Parathyroid adenoma (tissue), 2 donors: ENCODE measurements around the gene KCP.

Source experiments
- H2AFZ ChIP-seq: fragments of 300-600 bp; sonication (generic); one replicate; pipeline ENCODE4 v1.7.0; 2017; ENCODE audit warnings: antibody characterized with exemption, mild to moderate bottlenecking
- H3K27ac ChIP-seq: fragments of 300-600 bp; sonication (generic); one replicate; pipeline ENCODE4 v1.7.0; 2017
- H3K27me3 ChIP-seq: fragments of 300-600 bp; sonication (generic); one replicate; pipeline ENCODE4 v1.7.0; 2017; ENCODE audit warnings: low read length; ENCODE audit not compliant: control insufficient read depth, insufficient read depth
- H3K36me3 ChIP-seq: fragments of 300-600 bp; sonication (generic); one replicate; pipeline ENCODE4 v1.7.0; 2017; ENCODE audit warnings: low read length; ENCODE audit not compliant: control insufficient read depth, insufficient read depth
- H3K4me1 ChIP-seq: fragments of 300-600 bp; sonication (generic); one replicate; pipeline ENCODE4 v1.7.0; 2017; ENCODE audit warnings: control low read depth
- H3K4me2 ChIP-seq: fragments of 300-600 bp; sonication (generic); one replicate; pipeline ENCODE4 v1.7.0; 2017; ENCODE audit warnings: low read length
- H3K4me3 ChIP-seq: fragments of 300-600 bp; sonication (generic); one replicate; pipeline ENCODE4 v1.7.0; 2017; ENCODE audit warnings: low read depth, low read length
- H3K79me2 ChIP-seq: fragments of 300-600 bp; sonication (generic); one replicate; pipeline ENCODE4 v1.7.0; 2017; ENCODE audit warnings: control low read depth
- H3K9ac ChIP-seq: fragments of 300-600 bp; sonication (generic); one replicate; pipeline ENCODE4 v1.7.0; 2017; ENCODE audit warnings: mild to moderate bottlenecking
- H3K9me3 ChIP-seq: fragments of 300-600 bp; sonication (generic); one replicate; pipeline ENCODE4 v1.7.0; 2017; ENCODE audit warnings: low read length; ENCODE audit not compliant: control insufficient read depth
- CTCF ChIP-seq: fragments of 300-600 bp; sonication (generic); IDR thresholded peaks from one replicate; pipeline ENCODE4 v1.7.0; 2017; ENCODE audit warnings: antibody characterized with exemption, mild to moderate bottlenecking
- donor health status: primary hyperparathyroidism.

KCP gene

GRCh38 chr7:128872394-128872824 is 38.1 kb downstream of the KCP start:
- H3K27ac ChIP-seq = no peak overlapping the region
- no peak overlapping the region for H2AFZ ChIP-seq
- H3K4me2 ChIP-seq = no peak overlapping the region
- H3K27me3 ChIP-seq = no peaks in the 10 kb centered on the region
- no peaks in the 10 kb centered on the region for H3K36me3 ChIP-seq
- peaks cover 14% of the 10 kb centered on the region for H3K4me1 ChIP-seq
- no peak overlapping the region for H3K4me3 ChIP-seq
- no peaks in the 10 kb centered on the region for H3K79me2 ChIP-seq
- no peak for TF ChIP-seq CTCF
- H3K9me3 ChIP-seq = no peaks in the 10 kb centered on the region
- no peak overlapping the region for H3K9ac ChIP-seq

- Histone ChIP-seq H3K36me3 (no peaks in the 10 kb centered on the region), H3K4me1 (peaks cover 14% of the 10 kb centered on the region), H3K27me3 (no peaks in the 10 kb centered on the region), H3K79me2 (no peaks in the 10 kb centered on the region), H3K27ac (no peak overlapping the region), H3K4me3 (no peak overlapping the region), H2AFZ (no peak overlapping the region), H3K9me3 (no peaks in the 10 kb centered on the region), H3K9ac (no peak overlapping the region), H3K4me2 (no peak overlapping the region)
- no peak for TF ChIP-seq CTCF
Observed at GRCh38 chr7:128871050-128871449, 39.5 kb downstream of the KCP start.

GRCh38 chr7:128869944-128870285 is 40.6 kb downstream of the KCP start:
- no peak for TF ChIP-seq CTCF
- Histone ChIP-seq H3K4me2 (peak overlapping the region; percentile 80), H2AFZ (peak overlapping the region; percentile 80), H3K9ac (no peak overlapping the region), H3K9me3 (no peaks in the 10 kb centered on the region), H3K4me3 (no peak overlapping the region), H3K27ac (no peak overlapping the region), H3K36me3 (no peaks in the 10 kb centered on the region), H3K4me1 (peaks cover 12% of the 10 kb centered on the region), H3K79me2 (peaks cover 4% of the 10 kb centered on the region), H3K27me3 (no peaks in the 10 kb centered on the region)

- H3K27me3 ChIP-seq = no peaks in the 10 kb centered on the region
- H3K27ac ChIP-seq = peak overlapping the region; percentile 22
- TF ChIP-seq CTCF = no peak
- H3K9me3 ChIP-seq = no peaks in the 10 kb centered on the region
- peak overlapping the region; percentile 42 for H3K4me3 ChIP-seq
- peak overlapping the region; percentile 80 for H3K4me2 ChIP-seq
- H3K9ac ChIP-seq = no peak overlapping the region
- peak overlapping the region; percentile 80 for H2AFZ ChIP-seq
- H3K4me1 ChIP-seq = peaks cover 6% of the 10 kb centered on the region
- peaks cover 5% of the 10 kb centered on the region for H3K79me2 ChIP-seq
- no peaks in the 10 kb centered on the region for H3K36me3 ChIP-seq
Observed at GRCh38 chr7:128869138-128869943, 41.2 kb downstream of the KCP start.

DNA sequence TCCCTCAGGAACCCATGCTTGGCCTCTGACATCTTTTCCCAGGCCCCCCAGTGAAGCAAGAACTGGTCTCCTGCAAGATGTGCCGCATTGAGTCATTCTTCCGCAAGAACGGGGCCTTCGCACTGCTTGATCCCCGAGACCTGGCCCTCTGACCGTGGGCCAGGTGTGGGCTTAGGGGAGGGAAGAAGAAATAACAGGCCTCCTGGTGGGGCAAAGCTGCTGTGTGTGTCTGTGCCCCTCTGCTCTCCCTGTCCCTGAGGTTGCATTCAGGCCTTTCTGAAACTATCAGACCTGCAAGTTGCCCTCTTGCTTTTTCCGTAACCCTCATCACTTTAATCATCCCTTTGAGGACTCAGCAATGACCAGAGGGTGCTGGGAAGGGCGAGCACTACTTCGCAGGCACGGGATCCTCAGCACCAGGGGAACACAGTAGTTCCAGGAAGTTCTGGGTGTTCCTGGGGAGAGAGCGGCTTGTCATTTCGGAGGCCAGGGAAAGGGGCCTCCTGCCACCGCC is 41.8 kb downstream of the KCP start:
- no peak overlapping the region for H3K9ac ChIP-seq
- no peak for TF ChIP-seq CTCF

More for the DNA sequence above, 41.8 kb downstream of the KCP start:
- peak overlapping the region; percentile 80 for H2AFZ ChIP-seq
- no peaks in the 10 kb centered on the region for H3K27me3 ChIP-seq
- H3K79me2 ChIP-seq = peaks cover 5% of the 10 kb centered on the region
- H3K4me3 ChIP-seq = peak overlapping the region; percentile 42
- no peaks in the 10 kb centered on the region for H3K36me3 ChIP-seq
- H3K4me1 ChIP-seq = peaks cover 11% of the 10 kb centered on the region
- no peaks in the 10 kb centered on the region for H3K9me3 ChIP-seq
- peak overlapping the region; percentile 80 for H3K4me2 ChIP-seq
- peak overlapping the region; percentile 22 for H3K27ac ChIP-seq
